DMS153 (cell line): ENCODE data around the gene HIP1R.
"Not testable (repeated sequence)": the region's sequence is repeated elsewhere in the genome, so short reads cannot be mapped to it uniquely, and the experiment has no call there.

Source experiments
- DNase-seq: peaks from one replicate; lab custom pipeline; 2025; lab: John Stamatoyannopoulos, UW

Gene HIP1R, protein sequence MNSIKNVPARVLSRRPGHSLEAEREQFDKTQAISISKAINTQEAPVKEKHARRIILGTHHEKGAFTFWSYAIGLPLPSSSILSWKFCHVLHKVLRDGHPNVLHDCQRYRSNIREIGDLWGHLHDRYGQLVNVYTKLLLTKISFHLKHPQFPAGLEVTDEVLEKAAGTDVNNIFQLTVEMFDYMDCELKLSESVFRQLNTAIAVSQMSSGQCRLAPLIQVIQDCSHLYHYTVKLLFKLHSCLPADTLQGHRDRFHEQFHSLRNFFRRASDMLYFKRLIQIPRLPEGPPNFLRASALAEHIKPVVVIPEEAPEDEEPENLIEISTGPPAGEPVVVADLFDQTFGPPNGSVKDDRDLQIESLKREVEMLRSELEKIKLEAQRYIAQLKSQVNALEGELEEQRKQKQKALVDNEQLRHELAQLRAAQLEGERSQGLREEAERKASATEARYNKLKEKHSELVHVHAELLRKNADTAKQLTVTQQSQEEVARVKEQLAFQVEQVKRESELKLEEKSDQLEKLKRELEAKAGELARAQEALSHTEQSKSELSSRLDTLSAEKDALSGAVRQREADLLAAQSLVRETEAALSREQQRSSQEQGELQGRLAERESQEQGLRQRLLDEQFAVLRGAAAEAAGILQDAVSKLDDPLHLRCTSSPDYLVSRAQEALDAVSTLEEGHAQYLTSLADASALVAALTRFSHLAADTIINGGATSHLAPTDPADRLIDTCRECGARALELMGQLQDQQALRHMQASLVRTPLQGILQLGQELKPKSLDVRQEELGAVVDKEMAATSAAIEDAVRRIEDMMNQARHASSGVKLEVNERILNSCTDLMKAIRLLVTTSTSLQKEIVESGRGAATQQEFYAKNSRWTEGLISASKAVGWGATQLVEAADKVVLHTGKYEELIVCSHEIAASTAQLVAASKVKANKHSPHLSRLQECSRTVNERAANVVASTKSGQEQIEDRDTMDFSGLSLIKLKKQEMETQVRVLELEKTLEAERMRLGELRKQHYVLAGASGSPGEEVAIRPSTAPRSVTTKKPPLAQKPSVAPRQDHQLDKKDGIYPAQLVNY

DNA sequence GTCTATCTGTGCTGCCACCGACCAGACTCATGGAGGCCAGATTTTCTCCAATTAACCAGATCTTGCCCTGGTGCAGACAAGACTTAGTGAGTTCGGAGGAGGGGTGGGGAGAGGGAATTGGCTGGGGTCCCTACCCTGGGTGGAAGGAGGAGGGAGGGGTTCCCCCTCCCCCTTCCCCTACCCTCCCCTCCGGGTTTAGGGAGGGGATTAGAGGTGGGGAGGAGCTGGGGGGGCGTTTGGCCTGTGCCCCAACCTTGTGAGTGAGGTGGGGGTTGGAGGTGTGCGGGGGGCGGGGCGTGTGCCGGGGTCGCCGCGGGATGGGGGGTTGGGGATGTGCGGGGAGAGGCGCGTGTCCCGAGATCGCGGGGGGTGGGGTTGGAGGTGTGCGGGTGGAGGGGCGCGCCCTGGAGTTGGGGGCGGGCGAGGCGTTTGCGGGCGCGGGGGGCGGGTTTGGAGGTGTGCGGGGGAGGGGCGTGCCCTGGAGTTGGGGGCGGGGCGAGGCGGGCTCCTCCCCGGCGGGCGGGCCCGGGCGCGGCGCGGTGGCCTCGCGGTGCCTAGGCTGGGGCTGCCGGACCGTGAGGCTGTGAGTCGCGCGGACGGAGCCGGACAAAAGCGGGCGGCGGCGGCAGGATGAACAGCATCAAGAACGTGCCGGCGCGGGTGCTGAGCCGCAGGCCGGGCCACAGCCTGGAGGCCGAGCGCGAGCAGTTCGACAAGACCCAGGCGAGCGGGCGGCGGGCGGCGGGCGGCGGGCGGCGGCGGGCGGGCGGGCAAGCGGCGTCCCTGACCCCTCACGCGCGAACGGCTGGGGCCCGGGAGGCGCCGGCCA, at the start of gene HIP1R:
Gene HIP1R, plus strand, starts transcription at position 537 of the 829 bp plus-strand sequence. Its CDS starts 94 bp downstream, at position 631.
- DNase-seq = no peak

DNA sequence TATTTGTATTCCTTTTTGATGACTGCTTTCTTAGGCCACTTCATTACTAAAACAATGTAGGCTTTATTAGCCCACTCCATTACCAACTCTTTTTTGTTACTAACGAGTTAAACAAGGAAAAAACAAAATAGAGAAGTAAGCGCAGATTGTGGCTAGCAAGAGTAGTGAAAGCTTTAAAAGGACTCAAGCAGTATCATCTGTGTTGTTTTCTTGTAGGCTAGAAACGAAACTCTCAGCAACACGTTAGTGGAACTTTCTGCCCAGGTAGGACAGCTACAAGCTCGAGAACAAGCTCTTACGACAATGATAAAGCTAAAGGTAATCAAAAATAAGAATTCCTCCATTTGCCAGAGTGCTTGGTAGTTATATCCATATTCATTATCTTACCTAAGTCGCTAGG, 49.8 kb upstream of the HIP1R start:
- no peak for DNase-seq

DNA sequence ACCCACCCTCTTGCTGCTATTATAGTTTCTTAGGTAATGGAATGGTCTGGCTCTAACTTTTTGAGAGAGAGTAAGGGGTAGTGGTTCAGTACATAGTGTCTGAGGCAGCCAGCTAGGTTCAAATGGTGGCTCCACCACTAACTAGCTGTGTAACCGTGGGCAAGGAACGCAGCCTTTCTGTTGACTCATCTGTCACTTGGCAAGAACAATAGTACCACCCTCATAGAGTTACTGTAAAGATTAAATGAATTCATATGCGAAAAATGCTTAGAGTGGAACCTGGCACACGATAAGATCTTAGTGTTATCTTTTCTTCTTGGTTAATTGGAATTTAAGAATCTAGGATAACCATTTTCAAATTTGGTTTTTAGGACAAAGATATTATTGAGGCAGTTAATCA, 46.9 kb upstream of the HIP1R start:
- no peak for DNase-seq

DNA sequence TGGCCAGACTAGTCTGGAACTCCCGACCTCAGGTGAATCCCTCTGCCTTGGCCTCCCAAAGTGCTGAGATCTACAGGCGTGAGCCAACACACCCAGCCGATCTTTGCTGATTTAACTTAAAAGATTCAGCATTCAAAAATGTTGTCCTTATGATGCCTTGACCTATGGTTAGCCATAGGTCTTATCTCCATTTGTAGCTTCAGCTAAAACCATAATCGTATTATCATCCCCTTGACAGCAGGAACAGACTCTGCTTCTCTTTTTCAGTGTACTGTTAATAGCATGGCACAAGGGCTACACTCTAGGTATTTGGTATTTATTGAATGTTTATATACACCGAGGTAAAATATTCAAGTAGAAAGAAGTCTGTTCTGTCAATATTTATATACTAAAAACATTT, 45.6 kb upstream of the HIP1R start:
- DNase-seq = no peak

DNA sequence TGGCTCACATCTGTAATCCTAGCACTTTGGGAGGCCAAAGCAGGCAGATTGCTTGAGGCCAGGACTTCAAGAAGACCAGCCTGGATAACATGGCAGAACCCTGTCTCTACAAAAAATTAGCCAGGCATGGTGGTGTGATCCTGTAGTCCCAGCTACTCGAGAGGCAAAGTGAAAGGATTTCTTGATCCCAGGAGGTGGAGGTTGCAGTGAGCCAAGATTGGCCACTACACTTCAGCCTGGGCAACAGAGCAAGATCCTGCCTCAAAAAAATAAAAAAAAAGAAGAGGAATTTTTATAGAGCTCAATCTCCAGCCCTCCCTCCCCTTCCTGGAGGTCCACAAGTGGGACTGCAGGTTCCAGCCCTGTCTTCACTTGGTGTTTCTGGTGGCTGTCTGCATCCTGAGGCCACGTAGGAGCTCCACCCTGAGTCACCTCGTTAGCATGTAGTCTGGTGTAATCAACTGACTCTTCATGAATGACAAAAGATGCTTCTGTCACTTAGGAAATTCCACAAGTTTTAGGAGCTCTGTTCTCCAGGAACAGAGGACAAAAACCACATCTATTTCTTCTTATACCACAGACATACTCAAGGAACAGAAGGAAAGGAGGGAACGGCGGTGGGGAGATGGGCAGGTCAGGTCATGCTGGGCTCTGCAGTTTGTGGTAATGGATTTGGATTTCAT, 44.7 kb upstream of the HIP1R start:
- DNase-seq = no peak

DNA sequence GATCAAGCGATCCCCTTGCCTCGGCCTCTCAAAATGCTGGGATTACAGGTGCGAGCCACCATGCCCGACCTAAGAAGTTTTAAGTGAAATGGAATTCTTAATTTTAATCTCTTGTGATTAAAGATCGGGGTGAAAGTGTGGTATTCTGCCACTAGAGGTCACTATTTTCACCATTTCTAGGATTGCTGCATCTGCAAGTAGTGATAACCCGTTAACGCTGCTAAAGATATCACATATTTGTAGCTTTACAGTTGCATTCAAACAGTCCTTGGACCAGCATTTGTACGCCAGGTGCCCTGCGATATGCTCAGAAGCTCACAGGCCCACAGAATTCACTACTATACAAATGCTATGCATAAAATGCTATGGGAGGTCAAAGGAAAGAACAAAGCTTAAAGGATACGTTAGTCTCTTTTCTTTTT, 41.6 kb upstream of the HIP1R start:
- peak; percentile 51 for DNase-seq

DNA sequence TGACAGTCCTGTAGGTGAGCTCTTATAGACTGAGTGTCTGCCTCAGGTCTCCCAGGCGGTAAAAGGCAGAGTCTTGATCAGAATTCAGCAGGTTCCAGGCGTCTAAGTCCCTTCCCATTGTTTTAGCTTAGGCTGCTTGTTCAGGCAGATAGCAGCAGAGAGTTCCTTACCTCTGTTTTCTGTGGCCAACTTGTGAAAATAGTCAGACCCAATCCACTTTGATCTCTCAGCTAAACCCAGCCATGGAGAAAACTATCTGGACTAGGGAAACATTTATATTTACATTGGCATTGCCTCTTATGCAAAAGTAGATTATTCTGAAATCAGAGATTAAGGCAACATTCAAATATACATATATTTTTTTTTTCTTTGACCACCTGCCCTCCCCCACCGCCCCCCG, 39.5 kb upstream of the HIP1R start:
- no peak for DNase-seq

DNA sequence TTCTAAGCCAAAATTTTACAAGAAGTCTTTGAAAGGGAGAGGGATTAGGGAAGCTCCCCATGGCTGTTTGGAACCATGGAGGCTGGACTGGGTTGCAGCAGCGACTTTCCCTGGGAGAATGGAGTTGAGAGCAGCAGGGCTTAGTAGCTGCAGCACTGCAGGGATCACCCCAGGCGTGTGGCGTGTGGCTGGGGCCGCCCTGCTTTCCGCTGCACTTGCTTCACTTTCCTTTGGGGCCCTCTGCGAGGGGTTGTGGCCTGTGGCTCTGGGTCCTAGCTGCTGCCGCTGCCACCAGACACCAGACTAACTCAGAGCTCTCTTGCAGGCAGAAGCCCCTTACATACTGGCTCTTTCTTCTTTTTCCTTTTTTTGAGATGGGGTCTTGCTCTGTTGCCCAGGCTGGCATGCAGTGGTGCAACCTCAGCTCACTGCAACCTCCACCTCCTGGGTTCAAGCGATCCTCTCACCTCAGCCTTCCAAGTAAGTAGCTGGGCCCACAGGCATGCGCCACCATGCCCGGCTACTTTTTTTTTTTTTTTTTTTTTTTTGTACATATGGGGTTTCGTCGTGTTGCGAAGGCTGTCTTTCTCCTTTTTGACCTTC, 35.5 kb upstream of the HIP1R start:
- no peak for DNase-seq

DNA sequence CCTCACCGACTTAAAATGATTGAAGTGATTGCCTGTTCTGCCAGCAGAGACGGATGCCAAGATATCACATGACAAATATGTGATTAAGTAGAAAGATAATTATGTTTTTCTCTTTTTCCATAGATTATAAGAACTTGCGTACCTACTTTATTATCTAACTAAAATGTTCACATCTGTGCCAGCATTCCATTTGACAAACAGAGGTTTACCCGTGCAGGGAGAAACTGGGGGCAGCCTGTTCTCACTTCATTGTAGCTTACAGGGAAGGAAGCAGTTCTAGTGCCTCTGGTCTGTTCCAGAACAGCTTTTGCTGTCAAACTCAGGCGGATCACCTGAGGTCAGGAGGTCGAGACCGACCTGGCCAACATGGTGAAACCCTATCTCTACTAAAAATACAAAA, 31.3 kb upstream of the HIP1R start:
- no peak for DNase-seq

DNA sequence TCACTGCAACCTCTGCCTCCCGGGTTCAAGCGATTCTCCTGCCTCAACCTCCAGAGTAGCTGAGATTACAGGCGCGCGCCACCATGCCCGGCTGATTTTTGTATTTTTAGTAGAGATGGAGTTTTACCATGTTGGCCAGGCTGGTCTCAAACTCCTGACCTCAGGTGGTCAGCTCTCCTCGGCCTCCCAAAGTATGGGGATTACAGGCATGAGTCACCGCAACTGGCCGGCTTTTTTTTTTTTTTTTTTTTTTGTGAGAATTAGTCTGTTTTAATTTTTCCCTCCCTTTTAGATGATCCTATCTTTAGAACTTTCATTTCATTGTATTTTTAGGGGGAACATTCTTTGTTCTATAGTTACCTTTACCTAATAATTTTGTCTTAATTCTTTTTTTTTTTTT, 30.3 kb upstream of the HIP1R start:
- not testable (repeated sequence) for DNase-seq

DNA sequence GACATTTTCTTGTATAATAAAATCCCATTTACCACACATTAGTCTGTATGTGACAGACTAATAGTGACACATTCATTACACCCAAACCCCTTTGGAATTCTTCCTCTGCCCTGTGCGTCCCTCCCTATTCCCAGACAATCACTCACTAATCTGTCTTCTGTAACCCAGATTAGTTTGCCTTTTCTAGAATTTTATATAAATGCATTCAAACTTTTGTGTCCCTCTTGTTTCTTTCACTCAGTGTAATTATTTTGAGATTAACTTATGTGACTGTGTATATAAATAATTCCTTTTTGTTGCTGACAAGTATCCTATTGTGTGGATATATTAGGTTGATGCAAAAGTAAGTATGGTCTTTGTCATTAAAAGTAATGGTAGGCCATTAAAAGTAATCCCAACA, 27.6 kb upstream of the HIP1R start:
- DNase-seq = no peak

DNA sequence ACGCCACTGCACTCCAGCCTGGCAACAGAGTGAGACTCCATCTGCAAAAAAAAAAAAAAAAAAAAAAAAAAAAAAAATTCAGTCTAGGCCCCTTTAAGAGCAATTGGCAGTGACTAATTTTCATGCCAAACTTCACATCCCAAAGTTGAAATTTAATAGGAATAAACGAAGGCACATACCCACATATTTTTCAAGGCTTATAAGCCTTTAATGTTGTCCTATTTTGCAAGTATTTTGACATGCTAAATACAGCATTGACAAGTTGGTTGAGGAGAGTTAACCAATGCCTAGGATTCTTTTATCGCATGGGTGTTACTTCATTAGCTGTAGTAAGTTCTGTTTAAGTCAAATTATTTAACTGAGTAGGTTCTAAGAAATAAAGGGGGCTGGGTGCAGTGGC, 23.5 kb upstream of the HIP1R start:
- DNase-seq = no peak

DNA sequence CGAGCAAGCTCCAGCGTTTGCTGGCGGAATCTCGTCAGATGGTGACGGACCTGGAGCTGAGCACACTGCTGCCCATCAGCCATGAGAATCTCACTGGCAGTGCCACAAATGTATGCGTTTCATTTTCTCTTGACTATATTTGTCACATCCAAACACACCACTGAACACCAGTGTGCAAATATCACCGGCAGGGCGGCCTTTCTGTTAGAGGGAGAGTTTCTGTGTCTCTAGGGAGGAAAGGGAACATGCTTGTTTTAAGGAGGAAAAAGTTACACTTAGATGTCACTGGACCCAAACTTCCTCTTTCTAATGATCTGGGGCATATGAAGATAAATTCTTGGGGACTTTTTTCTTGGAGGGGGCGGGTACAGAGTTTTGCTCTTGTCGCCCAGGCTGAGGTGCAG, 21.9 kb upstream of the HIP1R start:
- no peak for DNase-seq

DNA sequence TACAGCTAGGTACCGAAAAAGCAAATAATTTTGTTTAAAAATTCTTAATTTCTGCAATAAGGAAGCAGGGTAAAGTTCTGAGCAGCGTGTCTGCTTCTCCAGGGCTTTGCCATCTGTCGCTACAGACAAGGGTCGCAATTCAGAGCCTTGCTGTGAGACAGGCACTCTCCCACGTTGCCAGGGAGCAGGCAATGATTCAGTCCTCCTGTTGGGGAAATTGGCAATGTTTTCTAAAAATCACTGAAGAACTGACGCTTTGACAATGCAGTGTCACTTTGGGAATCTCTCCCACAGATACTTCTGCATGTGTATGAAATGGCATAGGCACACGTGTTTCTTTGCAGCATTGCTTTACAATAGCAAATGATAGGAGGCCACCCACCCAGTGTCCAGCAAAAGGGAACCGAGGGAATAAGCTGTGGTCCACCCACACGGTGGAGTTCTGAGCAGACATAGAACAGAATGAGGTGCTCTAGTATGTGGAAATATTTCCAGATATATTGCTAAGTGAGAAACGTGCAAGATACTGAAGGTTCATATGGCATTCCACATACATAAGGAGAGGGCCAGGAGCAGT, 16.0 kb upstream of the HIP1R start:
- no peak for DNase-seq

DNA sequence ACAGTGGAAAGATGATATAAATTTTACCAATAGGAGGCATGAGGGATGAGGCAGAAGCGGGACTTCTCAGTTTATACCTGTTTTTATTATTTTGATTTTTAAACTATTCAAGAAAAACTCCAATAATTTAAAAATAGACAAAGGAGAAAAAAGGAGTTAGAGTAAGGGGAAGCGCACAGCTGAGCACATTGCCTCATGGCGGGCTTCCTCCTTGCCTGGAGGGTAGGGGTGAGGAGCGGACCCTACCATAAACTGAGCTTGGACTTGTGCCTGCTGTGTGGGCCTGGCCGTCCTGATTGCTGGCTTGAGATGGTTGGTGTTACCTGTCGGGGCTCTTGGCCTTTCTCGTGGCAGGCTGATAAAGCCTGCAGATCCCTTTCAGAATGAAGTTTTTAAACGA, 15.1 kb upstream of the HIP1R start:
- no peak for DNase-seq

DNA sequence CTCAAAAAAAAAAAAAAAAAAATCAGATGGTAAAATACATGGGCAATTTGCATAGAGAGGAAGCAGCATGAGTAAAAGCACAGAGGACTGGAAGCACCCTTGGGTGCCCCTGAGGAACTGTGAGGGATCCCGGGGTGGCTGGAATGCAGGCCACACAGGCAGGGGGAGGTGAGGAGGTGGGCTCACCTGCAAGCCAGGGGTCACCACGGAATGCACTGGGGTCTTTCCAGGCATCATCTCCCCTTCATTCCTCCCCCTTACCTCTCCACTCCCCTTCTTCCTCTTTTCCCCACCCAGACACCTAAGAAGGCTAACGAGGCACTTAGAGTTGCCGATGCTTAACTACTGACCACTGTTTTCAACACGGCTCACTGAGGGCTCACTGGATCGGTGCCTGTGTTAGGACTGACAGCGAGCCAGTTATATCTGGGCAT, 14.4 kb upstream of the HIP1R start:
- no peak for DNase-seq

DNA sequence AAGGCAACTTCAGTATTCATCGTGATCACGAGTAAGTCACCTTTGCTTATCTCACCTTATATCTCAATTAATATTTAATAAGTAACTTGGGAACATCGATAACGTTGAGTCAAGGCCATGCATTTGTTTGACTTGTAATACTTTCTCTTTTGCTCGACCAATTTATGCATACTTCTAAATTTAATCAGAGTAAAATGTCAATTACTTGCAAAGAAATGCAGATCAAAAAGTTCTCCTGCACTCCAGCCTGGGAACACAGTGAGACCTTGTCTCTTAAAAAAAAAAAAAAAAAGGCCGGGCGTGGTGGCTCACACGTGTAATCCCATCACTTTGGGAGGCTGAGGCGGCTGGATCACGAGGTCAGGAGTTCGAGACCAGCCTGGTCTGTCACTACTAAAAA, 11.8 kb upstream of the HIP1R start:
- DNase-seq = no peak

DNA sequence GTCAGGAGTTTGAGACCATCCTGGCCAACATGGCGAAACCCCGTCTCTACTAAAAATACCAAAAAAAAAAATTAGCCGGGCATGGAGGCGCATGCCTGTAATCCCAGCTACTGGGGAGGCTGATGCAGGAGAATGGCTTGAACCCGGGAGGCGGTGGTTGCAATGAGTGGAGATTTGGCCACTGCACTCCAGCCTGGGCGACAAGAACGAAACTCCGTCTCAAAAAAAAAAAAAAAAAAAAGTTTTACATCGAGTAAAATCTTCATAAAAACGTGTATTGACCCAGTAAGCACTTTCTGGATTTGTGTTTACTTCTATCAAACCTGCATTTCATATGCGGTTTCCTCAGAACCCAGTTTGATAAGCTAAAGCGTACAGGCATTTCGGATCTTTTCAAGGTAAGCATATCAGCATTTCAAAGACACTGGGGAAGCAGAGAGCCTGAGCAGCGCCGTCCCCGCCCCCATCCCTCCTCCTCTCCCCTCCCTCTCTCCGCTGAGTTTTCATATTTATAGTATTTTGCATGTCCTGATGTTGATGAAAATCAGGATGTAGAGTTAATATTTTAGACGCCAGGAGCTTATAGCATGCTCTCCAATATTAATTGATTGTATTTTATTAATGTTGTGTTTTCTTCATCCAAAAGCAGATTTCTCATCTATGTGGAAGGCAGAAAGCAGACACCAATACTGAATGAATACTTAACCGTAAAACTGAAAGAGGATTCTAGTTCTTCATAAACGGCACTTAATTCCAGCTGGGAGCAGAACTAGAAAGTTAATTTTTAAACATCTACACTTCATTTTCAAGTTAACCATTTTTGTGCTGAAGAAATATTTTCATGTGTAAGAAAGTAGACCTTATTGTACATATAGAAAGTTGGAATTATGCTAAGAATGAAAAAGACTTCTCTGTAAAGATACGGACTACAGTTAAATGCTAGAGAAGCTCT, 9.2 kb upstream of the HIP1R start:
- no peak for DNase-seq

DNA sequence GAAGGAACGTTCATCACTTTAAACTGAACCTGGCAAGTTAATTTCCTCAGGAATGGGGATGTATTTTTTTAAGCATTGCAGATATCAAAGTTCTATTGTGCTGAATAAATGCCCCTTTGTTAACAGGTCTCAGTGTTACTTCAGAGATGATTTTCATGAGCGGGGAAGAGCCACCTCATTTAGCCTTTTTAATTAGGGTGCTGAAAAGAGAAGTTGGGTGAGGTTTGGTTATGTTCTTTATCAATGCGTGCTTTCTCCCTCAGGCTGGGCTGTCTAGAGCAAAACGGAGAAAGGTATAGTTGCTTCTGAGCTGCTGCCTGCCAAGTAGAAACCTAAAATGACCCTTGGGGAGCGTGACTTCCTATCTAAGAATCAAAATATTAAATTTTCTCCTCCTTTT, 8.0 kb upstream of the HIP1R start:
- no peak for DNase-seq
